Measurements from ENCODE around the gene GSE1.

- TF ChIP-seq POLR2AphosphoS5 (IDR thresholded peaks at IDR 0.05; ENCODE audit: low read depth, low read length) (no peak), POLR2A (IDR thresholded peaks at IDR 0.05; ENCODE audit: low read depth, low read length) (no peak), TAF1 (IDR thresholded peaks at IDR 0.05; ENCODE audit: borderline replicate concordance, low read depth, low read length) (no peak)
These were observed 40.3 kb downstream of the GSE1 start for GRCh38 chr16:85653290-85653891.

Measured in GM12892 (cell line).